ENCODE data around the gene MLLT1.

The MLLT1 gene

GRCh38 chr19:6238643-6239281 is 41.0 kb downstream of the MLLT1 start:
- H3K4me1 ChIP-seq (ENCODE audit: control insufficient read depth in 2 of 2, insufficient read depth in 1 of 2, low read depth in 1 of 2, low read length in 2 of 2), result peaks cover 13 to 33% of the 10 kb centered on the region in 2 donors
- no peaks in the 10 kb centered on the region for H3K9me3 ChIP-seq (replicated peaks in 1 of 2; ENCODE audit: control insufficient read depth in 2 of 2, insufficient read depth in 1 of 2, low read depth in 1 of 2, low read length in 2 of 2)
- H3K18ac ChIP-seq (ENCODE audit: low read length), result no peak overlapping the region
- H2AK5ac ChIP-seq (ENCODE audit: low read depth, low read length), result no peak overlapping the region
- DNase-seq (ENCODE audit: low spot score), result no peak
- no peak overlapping the region for H2BK15ac ChIP-seq (ENCODE audit: low read length)
- H3K36me3 ChIP-seq (replicated peaks in 1 of 2; ENCODE audit: control insufficient read depth in 2 of 2, insufficient read depth in 2 of 2, low read length in 2 of 2), result peaks cover 4 to 8% of the 10 kb centered on the region in 2 donors
- peak overlapping the region; percentile 11 for H3K23ac ChIP-seq (ENCODE audit: low read depth, low read length, poor library complexity)
- no peak overlapping the region for H2BK12ac ChIP-seq (ENCODE audit: low read length)
- no peaks in the 10 kb centered on the region for H3K27me3 ChIP-seq (ENCODE audit: control insufficient read depth in 3 of 3, insufficient read depth in 3 of 3, low read depth in 1 of 3, low read length in 3 of 3)
- no peak overlapping the region for H3K9ac ChIP-seq (ENCODE audit: low read depth, low read length, poor library complexity)
- no peak overlapping the region for H3K4ac ChIP-seq (ENCODE audit: low read length)
- no peak overlapping the region for H3K27ac ChIP-seq (replicated peaks; ENCODE audit: low read length)
- no peak overlapping the region for H2BK120ac ChIP-seq (ENCODE audit: low read depth, low read length)
- peak overlapping the region in 1 of 2 donors; percentile 8 for H3K4me3 ChIP-seq (ENCODE audit: low read length in 2 of 2)
- H3K79me1 ChIP-seq (ENCODE audit: low read depth, low read length), result peaks cover 40% of the 10 kb centered on the region
- no CpG with 5 or more reads among the region's 24 CpGs for WGBS, 2 donors (ENCODE audit: extremely low coverage in 2 of 2, insufficient read length in 2 of 2, insufficient replicate concordance in 1 of 2)
- H3K14ac ChIP-seq (ENCODE audit: low read length), result no peak overlapping the region
- H2AFZ ChIP-seq (ENCODE audit: low read length), result no peak overlapping the region
- H3K4me2 ChIP-seq (ENCODE audit: insufficient read depth, low read length, poor library complexity, severe bottlenecking), result no peak overlapping the region
- no peak overlapping the region for H2BK5ac ChIP-seq (ENCODE audit: low read length)
- H4K91ac ChIP-seq (ENCODE audit: low read depth, low read length, poor library complexity), result no peak overlapping the region
- no peak overlapping the region for H4K8ac ChIP-seq (ENCODE audit: low read depth, low read length)

GRCh38 chr19:6238256-6238642 is 41.5 kb downstream of the MLLT1 start:
- no peak overlapping the region for H3K9ac ChIP-seq (ENCODE audit: low read depth, low read length, poor library complexity)
- no peak overlapping the region for H3K18ac ChIP-seq (ENCODE audit: low read length)
- no peak overlapping the region for H2AK5ac ChIP-seq (ENCODE audit: low read depth, low read length)
- H4K8ac ChIP-seq (ENCODE audit: low read depth, low read length), result no peak overlapping the region
- no peak overlapping the region for H2BK5ac ChIP-seq (ENCODE audit: low read length)
- H3K79me1 ChIP-seq (ENCODE audit: low read depth, low read length), result peaks cover 43% of the 10 kb centered on the region
- H4K91ac ChIP-seq (ENCODE audit: low read depth, low read length, poor library complexity), result no peak overlapping the region
- H2AFZ ChIP-seq (ENCODE audit: low read length), result no peak overlapping the region
- no peak overlapping the region for H3K4me2 ChIP-seq (ENCODE audit: insufficient read depth, low read length, poor library complexity, severe bottlenecking)
- DNase-seq (ENCODE audit: low spot score), result no peak
- WGBS, 2 donors (ENCODE audit: extremely low coverage in 2 of 2, insufficient read length in 2 of 2, insufficient replicate concordance in 1 of 2), result no CpG with 5 or more reads among the region's 6 CpGs
- H3K4me1 ChIP-seq (ENCODE audit: control insufficient read depth in 2 of 2, insufficient read depth in 1 of 2, low read depth in 1 of 2, low read length in 2 of 2), result peaks cover 11 to 32% of the 10 kb centered on the region in 2 donors
- H3K14ac ChIP-seq (ENCODE audit: low read length), result no peak overlapping the region
- no peak overlapping the region for H3K23ac ChIP-seq (ENCODE audit: low read depth, low read length, poor library complexity)
- H3K27me3 ChIP-seq (ENCODE audit: control insufficient read depth in 3 of 3, insufficient read depth in 3 of 3, low read depth in 1 of 3, low read length in 3 of 3), result no peaks in the 10 kb centered on the region
- H2BK12ac ChIP-seq (ENCODE audit: low read length), result no peak overlapping the region
- H3K4ac ChIP-seq (ENCODE audit: low read length), result no peak overlapping the region
- no peak overlapping the region for H3K4me3 ChIP-seq (ENCODE audit: low read length in 2 of 2)
- no peaks in the 10 kb centered on the region for H3K9me3 ChIP-seq (replicated peaks in 1 of 2; ENCODE audit: control insufficient read depth in 2 of 2, insufficient read depth in 1 of 2, low read depth in 1 of 2, low read length in 2 of 2)
- H2BK120ac ChIP-seq (ENCODE audit: low read depth, low read length), result no peak overlapping the region
- peaks cover 4 to 8% of the 10 kb centered on the region in 2 donors for H3K36me3 ChIP-seq (replicated peaks in 1 of 2; ENCODE audit: control insufficient read depth in 2 of 2, insufficient read depth in 2 of 2, low read length in 2 of 2)
- H2BK15ac ChIP-seq (ENCODE audit: low read length), result no peak overlapping the region
- H3K27ac ChIP-seq (replicated peaks; ENCODE audit: low read length), result no peak overlapping the region

GRCh38 chr19:6236310-6237291 is 43.2 kb downstream of the MLLT1 start:
- Histone ChIP-seq H3K9me3 (replicated peaks in 1 of 2; ENCODE audit: control insufficient read depth in 2 of 2, insufficient read depth in 1 of 2, low read depth in 1 of 2, low read length in 2 of 2) (no peaks in the 10 kb centered on the region), H2BK15ac (ENCODE audit: low read length) (no peak overlapping the region), H2AK5ac (ENCODE audit: low read depth, low read length) (no peak overlapping the region), H2BK120ac (ENCODE audit: low read depth, low read length) (no peak overlapping the region), H4K8ac (ENCODE audit: low read depth, low read length) (peak overlapping the region; percentile 70), H3K27me3 (ENCODE audit: control insufficient read depth in 3 of 3, insufficient read depth in 3 of 3, low read depth in 1 of 3, low read length in 3 of 3) (no peaks in the 10 kb centered on the region), H3K18ac (ENCODE audit: low read length) (peak overlapping the region; percentile 29), H2AFZ (ENCODE audit: low read length) (no peak overlapping the region), H3K4ac (ENCODE audit: low read length) (no peak overlapping the region), H3K4me1 (ENCODE audit: control insufficient read depth in 2 of 2, insufficient read depth in 1 of 2, low read depth in 1 of 2, low read length in 2 of 2) (peaks cover 5 to 25% of the 10 kb centered on the region in 2 donors), H3K79me1 (ENCODE audit: low read depth, low read length) (peaks cover 46% of the 10 kb centered on the region), H3K36me3 (replicated peaks in 1 of 2; ENCODE audit: control insufficient read depth in 2 of 2, insufficient read depth in 2 of 2, low read length in 2 of 2) (peaks cover 4 to 8% of the 10 kb centered on the region in 2 donors), H3K14ac (ENCODE audit: low read length) (no peak overlapping the region), H3K27ac (replicated peaks; ENCODE audit: low read length) (no peak overlapping the region), H3K4me3 (ENCODE audit: low read length in 2 of 2) (peak overlapping the region in 1 of 2 donors; percentile 44), H4K91ac (ENCODE audit: low read depth, low read length, poor library complexity) (no peak overlapping the region), H3K4me2 (ENCODE audit: insufficient read depth, low read length, poor library complexity, severe bottlenecking) (no peak overlapping the region), H3K9ac (ENCODE audit: low read depth, low read length, poor library complexity) (peak overlapping the region; percentile 33), H2BK5ac (ENCODE audit: low read length) (no peak overlapping the region), H2BK12ac (ENCODE audit: low read length) (no peak overlapping the region), H3K23ac (ENCODE audit: low read depth, low read length, poor library complexity) (peak overlapping the region; percentile 37)
- no peak for DNase-seq (ENCODE audit: low spot score)
- WGBS, 2 donors (ENCODE audit: extremely low coverage in 2 of 2, insufficient read length in 2 of 2, insufficient replicate concordance in 1 of 2), result no CpG with 5 or more reads among the region's 39 CpGs
